SK-N-SH (cell line): ENCODE results near the gene DNAJC24.

Experiments used
- EP300 ChIP-seq, 2 experiments: IDR thresholded peaks; 2 replicates each; pipeline versions ENCODE4 v1.4.0 to v1.6.1; 2012; ENCODE audit warnings: borderline replicate concordance in 1 of 2, low read depth in 1 of 2, low read length in 1 of 2
- FOXM1 ChIP-seq: IDR thresholded peaks from 2 replicates; pipeline ENCODE4 v1.4.0; 2012; ENCODE audit warnings: low read depth, mild to moderate bottlenecking
- MAX ChIP-seq: IDR thresholded peaks from 2 replicates; pipeline ENCODE4 v1.4.0; 2012; ENCODE audit warnings: low read depth
- MXI1 ChIP-seq: IDR thresholded peaks from 2 replicates; pipeline ENCODE4 v1.6.1; 2012; ENCODE audit warnings: mild to moderate bottlenecking, low read depth, low read length, improper control_type of control experiment
- NFIC ChIP-seq: IDR thresholded peaks from 2 replicates; pipeline ENCODE4 v1.4.0; 2012; ENCODE audit warnings: borderline replicate concordance
- POLR2AphosphoS5 ChIP-seq: IDR thresholded peaks from 2 replicates; pipeline ENCODE4 v1.6.1; 2012; ENCODE audit warnings: low read depth, low read length
- RAD21 ChIP-seq: IDR thresholded peaks from 2 replicates; pipeline ENCODE4 v1.6.1; 2012; ENCODE audit warnings: mild to moderate bottlenecking, low read length
- YY1 ChIP-seq: IDR thresholded peaks from 2 replicates; pipeline ENCODE4 v1.4.0; 2012; ENCODE audit warnings: low read depth, mild to moderate bottlenecking
- TF ChIP-seq, protein P1 (sequence below): fragments of 200-600 bp; sonication (generic); IDR thresholded peaks from 2 replicates; pipeline ENCODE4 v1.6.1; 2017; ENCODE audit warnings: antibody characterized with exemption, mild to moderate bottlenecking, moderate library complexity

GRCh38 chr11:31477528-31478222 is 108.0 kb downstream of the DNAJC24 start:
- TF ChIP-seq EP300 (IDR thresholded peaks at IDR 0.05; ENCODE audit: borderline replicate concordance in 1 of 2, low read depth in 1 of 2, low read length in 1 of 2) = no peak
- TF ChIP-seq, protein P1, sequence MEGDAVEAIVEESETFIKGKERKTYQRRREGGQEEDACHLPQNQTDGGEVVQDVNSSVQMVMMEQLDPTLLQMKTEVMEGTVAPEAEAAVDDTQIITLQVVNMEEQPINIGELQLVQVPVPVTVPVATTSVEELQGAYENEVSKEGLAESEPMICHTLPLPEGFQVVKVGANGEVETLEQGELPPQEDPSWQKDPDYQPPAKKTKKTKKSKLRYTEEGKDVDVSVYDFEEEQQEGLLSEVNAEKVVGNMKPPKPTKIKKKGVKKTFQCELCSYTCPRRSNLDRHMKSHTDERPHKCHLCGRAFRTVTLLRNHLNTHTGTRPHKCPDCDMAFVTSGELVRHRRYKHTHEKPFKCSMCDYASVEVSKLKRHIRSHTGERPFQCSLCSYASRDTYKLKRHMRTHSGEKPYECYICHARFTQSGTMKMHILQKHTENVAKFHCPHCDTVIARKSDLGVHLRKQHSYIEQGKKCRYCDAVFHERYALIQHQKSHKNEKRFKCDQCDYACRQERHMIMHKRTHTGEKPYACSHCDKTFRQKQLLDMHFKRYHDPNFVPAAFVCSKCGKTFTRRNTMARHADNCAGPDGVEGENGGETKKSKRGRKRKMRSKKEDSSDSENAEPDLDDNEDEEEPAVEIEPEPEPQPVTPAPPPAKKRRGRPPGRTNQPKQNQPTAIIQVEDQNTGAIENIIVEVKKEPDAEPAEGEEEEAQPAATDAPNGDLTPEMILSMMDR = no peak
- no peak for TF ChIP-seq MAX
- no peak for TF ChIP-seq NFIC
- no peak for TF ChIP-seq MXI1
- no peak for TF ChIP-seq POLR2AphosphoS5
- TF ChIP-seq FOXM1 = no peak
- TF ChIP-seq YY1 = no peak
- no peak for TF ChIP-seq RAD21
